ENCODE data around the gene YTHDF2.
"Not testable (repeated sequence)": the region's sequence is repeated elsewhere in the genome, so short reads cannot be mapped to it uniquely, and the experiment has no call there.

The YTHDF2 gene

GRCh38 chr1:28745653-28746173 lies 9.0 kb downstream of the YTHDF2 start:
- no peaks in the 10 kb centered on the region for H3K27me3 Mint-ChIP-seq
- peaks cover 29 to 64% of the 10 kb centered on the region in 2 donors for H3K4me1 Mint-ChIP-seq
- DNase-seq (no peak), ATAC-seq (replicated peaks) (no peak)
- no peak overlapping the region for H3K4me3 Mint-ChIP-seq
- peaks cover 0 to 2% of the 10 kb centered on the region in 2 donors for H3K9me3 Mint-ChIP-seq
- peaks cover 48 to 59% of the 10 kb centered on the region in 2 donors for H3K36me3 Mint-ChIP-seq
- H3K27ac Mint-ChIP-seq: no peak overlapping the region

- ATAC-seq (replicated peaks) (no peak), DNase-seq (no peak)
- Mint-ChIP-seq H3K4me1 (peaks cover 25 to 52% of the 10 kb centered on the region in 2 donors), H3K27me3 (no peaks in the 10 kb centered on the region), H3K4me3 (peak overlapping the region in 1 of 2 donors; percentile 28), H3K36me3 (peaks cover 24 to 41% of the 10 kb centered on the region in 2 donors), H3K9me3 (peaks cover 0 to 2% of the 10 kb centered on the region in 2 donors), H3K27ac (no peak overlapping the region)
These were observed 13.6 kb downstream of the YTHDF2 start for GRCh38 chr1:28750330-28750729.

- not testable (repeated sequence) for ATAC-seq (replicated peaks); H3K27me3 Mint-ChIP-seq; H3K9me3 Mint-ChIP-seq; H3K27ac Mint-ChIP-seq; H3K4me3 Mint-ChIP-seq; DNase-seq
- Mint-ChIP-seq H3K36me3 (peaks cover 24 to 41% of the 10 kb centered on the region in 2 donors), H3K4me1 (peaks cover 25 to 50% of the 10 kb centered on the region in 2 donors)
These were observed 14.1 kb downstream of the YTHDF2 start for GRCh38 chr1:28750771-28751294.

- H3K4me1 Mint-ChIP-seq: peaks cover 22 to 45% of the 10 kb centered on the region in 2 donors
- DNase-seq (no peak), ATAC-seq (replicated peaks) (no peak)
- H3K27ac Mint-ChIP-seq: no peak overlapping the region
- no peaks in the 10 kb centered on the region for H3K27me3 Mint-ChIP-seq
- H3K36me3 Mint-ChIP-seq: peaks cover 21 to 36% of the 10 kb centered on the region in 2 donors
- H3K9me3 Mint-ChIP-seq: no peaks in the 10 kb centered on the region
- H3K4me3 Mint-ChIP-seq: no peak overlapping the region
These were observed 14.7 kb downstream of the YTHDF2 start for GRCh38 chr1:28751315-28752060.

GRCh38 chr1:28755701-28756100 lies 19.0 kb downstream of the YTHDF2 start:
- H3K36me3 Mint-ChIP-seq: peaks cover 15 to 31% of the 10 kb centered on the region in 2 donors
- no peak overlapping the region for H3K27ac Mint-ChIP-seq
- ATAC-seq (replicated peaks) (no peak), DNase-seq (no peak)
- no peaks in the 10 kb centered on the region for H3K9me3 Mint-ChIP-seq
- H3K4me1 Mint-ChIP-seq: peaks cover 18 to 25% of the 10 kb centered on the region in 2 donors
- no peak overlapping the region for H3K4me3 Mint-ChIP-seq
- no peaks in the 10 kb centered on the region for H3K27me3 Mint-ChIP-seq

GRCh38 chr1:28756846-28757245 lies 20.1 kb downstream of the YTHDF2 start:
- no peaks in the 10 kb centered on the region for H3K27me3 Mint-ChIP-seq
- peaks cover 16 to 24% of the 10 kb centered on the region in 2 donors for H3K4me1 Mint-ChIP-seq
- DNase-seq (no peak), ATAC-seq (replicated peaks) (no peak)
- no peak overlapping the region for H3K4me3 Mint-ChIP-seq
- no peak overlapping the region for H3K27ac Mint-ChIP-seq
- H3K36me3 Mint-ChIP-seq: peaks cover 18 to 29% of the 10 kb centered on the region in 2 donors
- no peaks in the 10 kb centered on the region for H3K9me3 Mint-ChIP-seq

- Mint-ChIP-seq H3K27ac (no peak overlapping the region), H3K36me3 (peaks cover 15 to 30% of the 10 kb centered on the region in 2 donors), H3K9me3 (no peaks in the 10 kb centered on the region), H3K4me3 (no peak overlapping the region), H3K27me3 (no peaks in the 10 kb centered on the region), H3K4me1 (peaks cover 14 to 26% of the 10 kb centered on the region in 2 donors)
- DNase-seq: no peak
- ATAC-seq (replicated peaks): no peak
These were observed 21.7 kb downstream of the YTHDF2 start for GRCh38 chr1:28758420-28758819.

GRCh38 chr1:28759257-28759656 lies 22.5 kb downstream of the YTHDF2 start:
- ATAC-seq (replicated peaks) (no peak), DNase-seq (no peak)
- H3K27ac Mint-ChIP-seq: no peak overlapping the region
- peaks cover 8 to 26% of the 10 kb centered on the region in 2 donors for H3K4me1 Mint-ChIP-seq
- H3K9me3 Mint-ChIP-seq: no peaks in the 10 kb centered on the region
- peaks cover 15 to 25% of the 10 kb centered on the region in 2 donors for H3K36me3 Mint-ChIP-seq
- no peaks in the 10 kb centered on the region for H3K27me3 Mint-ChIP-seq
- H3K4me3 Mint-ChIP-seq: no peak overlapping the region

- Mint-ChIP-seq H3K9me3 (no peaks in the 10 kb centered on the region), H3K36me3 (peaks cover 17 to 33% of the 10 kb centered on the region in 2 donors), H3K4me3 (no peak overlapping the region), H3K27ac (peak overlapping the region; percentile 79), H3K27me3 (no peaks in the 10 kb centered on the region), H3K4me1 (peaks cover 10 to 33% of the 10 kb centered on the region in 2 donors)
- ATAC-seq (replicated peaks) (no peak), DNase-seq (no peak)
These were observed 24.4 kb downstream of the YTHDF2 start for GRCh38 chr1:28761189-28761588.

GRCh38 chr1:28766532-28767183 lies 29.9 kb downstream of the YTHDF2 start:
- ATAC-seq (replicated peaks): no peak
- H3K27me3 Mint-ChIP-seq: no peaks in the 10 kb centered on the region
- no peaks in the 10 kb centered on the region for H3K9me3 Mint-ChIP-seq
- peaks cover 21 to 36% of the 10 kb centered on the region in 2 donors for H3K36me3 Mint-ChIP-seq
- H3K27ac Mint-ChIP-seq: peak overlapping the region; percentile 42
- peaks cover 2 to 14% of the 10 kb centered on the region in 2 donors for H3K4me1 Mint-ChIP-seq
- DNase-seq: no peak
- no peak overlapping the region for H3K4me3 Mint-ChIP-seq

- H3K9me3 Mint-ChIP-seq: no peaks in the 10 kb centered on the region
- no peak for DNase-seq
- peaks cover 0 to 10% of the 10 kb centered on the region in 2 donors for H3K4me1 Mint-ChIP-seq
- no peaks in the 10 kb centered on the region for H3K27me3 Mint-ChIP-seq
- peaks cover 18 to 34% of the 10 kb centered on the region in 2 donors for H3K36me3 Mint-ChIP-seq
- H3K4me3 Mint-ChIP-seq: no peak overlapping the region
- no peak overlapping the region for H3K27ac Mint-ChIP-seq
- no peak for ATAC-seq (replicated peaks)
These were observed 33.9 kb downstream of the YTHDF2 start for GRCh38 chr1:28770601-28771165.

- not testable (repeated sequence) for H3K4me1 Mint-ChIP-seq; DNase-seq; H3K27ac Mint-ChIP-seq; ATAC-seq (replicated peaks); H3K27me3 Mint-ChIP-seq; H3K4me3 Mint-ChIP-seq; H3K9me3 Mint-ChIP-seq
- peaks cover 16 to 22% of the 10 kb centered on the region in 2 donors for H3K36me3 Mint-ChIP-seq
These were observed 35.2 kb downstream of the YTHDF2 start for GRCh38 chr1:28771921-28772320.

GRCh38 chr1:28773105-28773504 lies 36.4 kb downstream of the YTHDF2 start:
- Mint-ChIP-seq H3K36me3 (peaks cover 16 to 22% of the 10 kb centered on the region in 2 donors), H3K27ac (peak overlapping the region; percentile 25), H3K4me1 (peaks cover 0 to 6% of the 10 kb centered on the region in 2 donors), H3K27me3 (no peaks in the 10 kb centered on the region), H3K9me3 (no peaks in the 10 kb centered on the region), H3K4me3 (no peak overlapping the region)
- DNase-seq (no peak), ATAC-seq (replicated peaks) (no peak)
